GM12878 (cell line): ENCODE data around the gene LRRC41. TPM values are rescaled to one million over a fixed set of nuclear protein-coding genes. Genes with fewer than 3 reads are reported as not detected.
"Not testable (repeated sequence)": the region's sequence is repeated elsewhere in the genome, so short reads cannot be mapped to it uniquely, and the experiment has no call there.

Experiments
- ATAC-seq: fragments of 200-7000 bp; cut with Tn5 transposase; 3 replicates; pipeline ENCODE4 v1.9.1; 2020; ENCODE audit warnings: mild to moderate bottlenecking, moderate library complexity
- BruUV-seq: library from RNA; stranded (reverse); fragments of 400-500 nt; replicated peaks from 2 replicates; lab custom pipeline; 2021; lab: Mats Ljungman, UMichigan
- CTCF ChIA-PET: fragments of 300-600 bp; sonication (Branson Sonifier 250); formaldehyde crosslinking; extraction: SDS; loops from one replicate; lab custom pipeline; 2021; ENCODE audit warnings: inconsistent platforms; lab: Yijun Ruan, JAX
- POLR2A ChIA-PET: fragments of 350-600 bp; formaldehyde crosslinking; extraction: SDS; loops from one replicate; lab custom pipeline; 2021; ENCODE audit warnings: inconsistent platforms; lab: Charles Lee
- RAD21 ChIA-PET: fragments of 300-600 bp; sonication (Branson Sonifier 250); formaldehyde crosslinking; loops from one replicate; lab custom pipeline; 2023; ENCODE audit warnings: antibody characterized with exemption; ENCODE audit not compliant: unreplicated experiment; lab: Charles Lee
- SMC1A ChIA-PET: fragments of 300-600 bp; sonication (Branson Sonifier 250); formaldehyde crosslinking; loops from one replicate; lab custom pipeline; 2023; ENCODE audit not compliant: unreplicated experiment, uncharacterized antibody; lab: Charles Lee
- DNase-seq: peaks from one replicate; pipeline ENCODE4 v3.0.0-alpha.2; 2011; ENCODE audit warnings: low read depth, low spot score
- FAIRE-seq: peaks from 3 replicates; lab custom pipeline; 2011; peaks lifted over from hg19 to GRCh38; lab: Jason Lieb, UNC
- H2AFZ ChIP-seq: 2 replicates; pipeline ENCODE4 v1.6.0; 2011; ENCODE audit warnings: low read depth, low read length, control low read depth; ENCODE audit not compliant: control insufficient read depth
- H3K27ac ChIP-seq: 2 replicates; pipeline ENCODE4 v1.5.1; 2011; ENCODE audit warnings: control low read depth; ENCODE audit not compliant: control insufficient read depth, insufficient read depth
- H3K27me3 ChIP-seq, 2 experiments: replicated peaks in 1 of 2; 2 replicates each; pipeline versions ENCODE4 v1.6.0 to v1.6.1; 2011; ENCODE audit warnings: low read length in 1 of 2; ENCODE audit not compliant: control insufficient read depth in 2 of 2, insufficient read depth in 2 of 2
- H3K36me3 ChIP-seq, 2 experiments: 2 replicates each; pipeline ENCODE4 v1.5.1; 2011; ENCODE audit warnings: low read length in 1 of 2; ENCODE audit not compliant: control insufficient read depth in 2 of 2, insufficient read depth in 2 of 2
- H3K4me1 ChIP-seq: 2 replicates; pipeline ENCODE4 v1.6.1; 2011; ENCODE audit warnings: mild to moderate bottlenecking, low read length, moderate library complexity, mixed read lengths; ENCODE audit not compliant: control insufficient read depth, insufficient read depth
- H3K4me2 ChIP-seq: 2 replicates; pipeline ENCODE4 v1.6.0; 2011; ENCODE audit warnings: control low read depth; ENCODE audit not compliant: control insufficient read depth, insufficient read depth
- H3K4me3 ChIP-seq: fragments of 200-600 bp; sonication (generic); 2 replicates; pipeline ENCODE4 v1.5.1; 2016
- H3K79me2 ChIP-seq: 2 replicates; pipeline ENCODE4 v1.6.0; 2011; ENCODE audit warnings: low read length; ENCODE audit not compliant: control insufficient read depth, insufficient read depth
- H3K9ac ChIP-seq: 2 replicates; pipeline ENCODE4 v1.8.0; 2011; ENCODE audit warnings: low read length, control low read depth, mixed read lengths; ENCODE audit not compliant: control insufficient read depth, insufficient read depth
- H3K9me3 ChIP-seq: replicated peaks from 3 replicates; pipeline ENCODE4 v1.5.1; 2011; ENCODE audit warnings: mild to moderate bottlenecking, low read length; ENCODE audit not compliant: control insufficient read depth, insufficient read depth
- H4K20me1 ChIP-seq: 2 replicates; pipeline ENCODE4 v1.6.0; 2011; ENCODE audit not compliant: control insufficient read depth, insufficient read depth
- WGBS: methylation state at CpG from one replicate; pipeline ENCODE4 v1.1.6; 2016; ENCODE audit warnings: low lambda C conversion rate; ENCODE audit not compliant: insufficient replicate concordance, insufficient coverage; ENCODE audit errors: missing lambda C conversion rate; 5-methylcytosine and 5-hydroxymethylcytosine counted together
- in situ Hi-C: fragments of 300-500 bp; cut with MboI; formaldehyde crosslinking; loops from 9 replicates; pipeline ENCODE4 v1.14.3; 2018; ENCODE audit warnings: mixed read lengths
- intact Hi-C: fragments of 100-400 bp; cut with micrococcal nuclease; formaldehyde crosslinking; loops from one replicate; pipeline ENCODE4 v1.14.2; 2022; ENCODE audit not compliant: unreplicated experiment
- polyA plus RNA-seq, 11 experiments: library from polyadenylated mRNA; depleted of rRNA in 4 of 11; unstranded in 6 of 11; stranded (reverse) in 5 of 11; fragments of >200 nt; fragmentation: Nextera tagmentation in 4 of 11; fragmentation: Illumina TruSeq in 1 of 11; extraction: Ambion mirVana in 4 of 11; extraction: Trizol in 1 of 11; gene quantifications; 1 replicate in 1 of 11; 2 replicates in 10 of 11; pipeline versions ENCODE4 v1.2.1 to v1.2.3, GENCODE V29; 2011 to 2016; ENCODE audit warnings: inconsistent platforms in 2 of 11, missing spikeins in 2 of 11, low read depth in 1 of 11
- total RNA-seq, 4 experiments: library from RNA; depleted of rRNA in 3 of 4; stranded (reverse); fragments of >200 nt in 3 of 4; fragmentation: Illumina TruSeq in 1 of 4; extraction: Trizol in 1 of 4; gene quantifications; 2 replicates each; pipeline versions ENCODE4 v1.2.1 to v1.2.3, GENCODE V29; 2013 to 2021

The LRRC41 gene
- total and polyA plus RNA-seq, 10 of the 15 experiments (the other 5 are each of a cell fraction or from before 2014, with no cell fraction given) = 12.0 to 79.9 (median 48.5) TPM

GRCh38 chr1:46231231-46231630 lies 72.2 kb downstream of the LRRC41 start:
- ChIA-PET RAD21 (interaction anchor here (1.0 to 2.4 kb wide), 2 partner anchors 8 to 10 kb away, joined by 4 to 7 read pairs; no protein-coding TSS in a partner anchor), POLR2A (interaction anchor here (0.7 kb wide), 1 partner anchor 9 kb away, joined by 4 read pairs; no protein-coding TSS in a partner anchor), CTCF (interaction anchor here (1.2 to 2.5 kb wide), 4 partner anchors 7 to 16 kb away, joined by 4 to 22 read pairs (median 6); partner anchors contain the start of gene RAD54L), SMC1A (interaction anchor here (0.6 to 2.3 kb wide), 3 partner anchors 8 to 247 kb away, joined by 3 to 10 read pairs (median 3); no protein-coding TSS in a partner anchor)
- H3K9me3 ChIP-seq, DNase-seq, H3K36me3 ChIP-seq, H3K27ac ChIP-seq, H3K4me1 ChIP-seq, in situ Hi-C loops, H3K4me3 ChIP-seq, H4K20me1 ChIP-seq, BruUV-seq, FAIRE-seq, ATAC-seq, H2AFZ ChIP-seq, intact Hi-C loops, H3K79me2 ChIP-seq, H3K27me3 ChIP-seq, H3K9ac ChIP-seq, H3K4me2 ChIP-seq: not testable (repeated sequence)
- 95% methylated on average over 3 of the region's 3 CpGs for WGBS

Other genes with a start within 250 kb of the LRRC41 start
Only the 7 nearest of the 11 such genes appear.
- not detected in 2 replicates for gene P3R3URF, start 127.1 kb downstream of the LRRC41 start, total RNA-seq (2014; rRNA removed)
- gene P3R3URF, start 127.1 kb downstream of the LRRC41 start, total RNA-seq (2014; rRNA removed; fragmentation: Illumina TruSeq; extraction: Trizol) = not detected in 2 replicates
- gene P3R3URF, start 127.1 kb downstream of the LRRC41 start, total RNA-seq (2021) = not detected in 2 replicates
- not detected in 2 replicates for gene P3R3URF, start 127.1 kb downstream of the LRRC41 start, polyA plus RNA-seq (2011; rRNA removed)
- gene P3R3URF, start 127.1 kb downstream of the LRRC41 start, polyA plus RNA-seq (2014; fragmentation: Illumina TruSeq; extraction: Trizol) = not detected in 2 replicates
- not detected for gene P3R3URF, start 127.1 kb downstream of the LRRC41 start, polyA plus RNA-seq (2014; fragmentation: Nextera tagmentation; extraction: Ambion mirVana)
- not detected in 2 replicates for gene P3R3URF, start 127.1 kb downstream of the LRRC41 start, polyA plus RNA-seq (2014; rRNA removed)
- not detected for gene P3R3URF, start 127.1 kb downstream of the LRRC41 start, polyA plus RNA-seq (2016; fragmentation: Nextera tagmentation; extraction: Ambion mirVana)
- 25.5 and 29.0 TPM in 2 replicates for gene POMGNT1, start 105.2 kb downstream of the LRRC41 start, total RNA-seq (2014; rRNA removed)
- 23.4 and 24.7 TPM in 2 replicates for gene POMGNT1, start 105.2 kb downstream of the LRRC41 start, total RNA-seq (2014; rRNA removed; fragmentation: Illumina TruSeq; extraction: Trizol)
- 34.5 and 36.0 TPM in 2 replicates for gene POMGNT1, start 105.2 kb downstream of the LRRC41 start, total RNA-seq (2021)
- 21.7 and 30.0 TPM in 2 replicates for gene POMGNT1, start 105.2 kb downstream of the LRRC41 start, polyA plus RNA-seq (2011; rRNA removed)
- 16.0 and 25.2 TPM in 2 replicates for gene POMGNT1, start 105.2 kb downstream of the LRRC41 start, polyA plus RNA-seq (2014; fragmentation: Illumina TruSeq; extraction: Trizol)
- 10 to 100 TPM in 1 of 2 experiments, 1 to 10 TPM in 1; 8.6 to 29.0 TPM for gene POMGNT1, start 105.2 kb downstream of the LRRC41 start, polyA plus RNA-seq (2014; fragmentation: Nextera tagmentation; extraction: Ambion mirVana)
- gene POMGNT1, start 105.2 kb downstream of the LRRC41 start, polyA plus RNA-seq (2014; rRNA removed) = 30.4 and 32.5 TPM in 2 replicates
- 10 to 100 TPM; 32.6 to 35.2 TPM for gene POMGNT1, start 105.2 kb downstream of the LRRC41 start, polyA plus RNA-seq (2016; fragmentation: Nextera tagmentation; extraction: Ambion mirVana)
- 0.22 and 0.40 TPM in 2 replicates for gene LURAP1, start 100.3 kb downstream of the LRRC41 start, total RNA-seq (2014; rRNA removed)
- 0.13 and 0.18 TPM in 2 replicates for gene LURAP1, start 100.3 kb downstream of the LRRC41 start, total RNA-seq (2014; rRNA removed; fragmentation: Illumina TruSeq; extraction: Trizol)
- gene LURAP1, start 100.3 kb downstream of the LRRC41 start, total RNA-seq (2021) = 0.24 and 0.41 TPM in 2 replicates
- gene LURAP1, start 100.3 kb downstream of the LRRC41 start, polyA plus RNA-seq (2011; rRNA removed) = 0.03 TPM in 1 of 2 replicates, not detected in the other
- gene LURAP1, start 100.3 kb downstream of the LRRC41 start, polyA plus RNA-seq (2014; fragmentation: Illumina TruSeq; extraction: Trizol) = 0.06 and 0.24 TPM in 2 replicates
- under 1 TPM; 0.03 to 0.05 TPM for gene LURAP1, start 100.3 kb downstream of the LRRC41 start, polyA plus RNA-seq (2014; fragmentation: Nextera tagmentation; extraction: Ambion mirVana)
- 0.20 and 0.50 TPM in 2 replicates for gene LURAP1, start 100.3 kb downstream of the LRRC41 start, polyA plus RNA-seq (2014; rRNA removed)
- under 1 TPM; 0.09 to 0.19 TPM for gene LURAP1, start 100.3 kb downstream of the LRRC41 start, polyA plus RNA-seq (2016; fragmentation: Nextera tagmentation; extraction: Ambion mirVana)
- gene RAD54L, start 55.9 kb downstream of the LRRC41 start, total RNA-seq (2014; rRNA removed) = 15.8 TPM in 2 replicates
- 12.4 and 12.9 TPM in 2 replicates for gene RAD54L, start 55.9 kb downstream of the LRRC41 start, total RNA-seq (2014; rRNA removed; fragmentation: Illumina TruSeq; extraction: Trizol)
- 34.0 and 34.7 TPM in 2 replicates for gene RAD54L, start 55.9 kb downstream of the LRRC41 start, total RNA-seq (2021)
- 8.9 and 17.6 TPM in 2 replicates for gene RAD54L, start 55.9 kb downstream of the LRRC41 start, polyA plus RNA-seq (2011; rRNA removed)
- 26.5 and 35.5 TPM in 2 replicates for gene RAD54L, start 55.9 kb downstream of the LRRC41 start, polyA plus RNA-seq (2014; fragmentation: Illumina TruSeq; extraction: Trizol)
- gene RAD54L, start 55.9 kb downstream of the LRRC41 start, polyA plus RNA-seq (2014; fragmentation: Nextera tagmentation; extraction: Ambion mirVana) = 10 to 100 TPM; 15.8 to 26.1 TPM
- 21.1 and 24.5 TPM in 2 replicates for gene RAD54L, start 55.9 kb downstream of the LRRC41 start, polyA plus RNA-seq (2014; rRNA removed)
- gene RAD54L, start 55.9 kb downstream of the LRRC41 start, polyA plus RNA-seq (2016; fragmentation: Nextera tagmentation; extraction: Ambion mirVana) = 10 to 100 TPM; 51.5 to 54.2 TPM
- gene UQCRH, start 82 bp upstream of the LRRC41 start, total RNA-seq (2014; rRNA removed) = 522 and 625 TPM in 2 replicates
- 582 and 603 TPM in 2 replicates for gene UQCRH, start 82 bp upstream of the LRRC41 start, total RNA-seq (2014; rRNA removed; fragmentation: Illumina TruSeq; extraction: Trizol)
- gene UQCRH, start 82 bp upstream of the LRRC41 start, total RNA-seq (2021) = 363 and 392 TPM in 2 replicates
- 1,782 and 2,485 TPM in 2 replicates for gene UQCRH, start 82 bp upstream of the LRRC41 start, polyA plus RNA-seq (2011; rRNA removed)
- 612 and 665 TPM in 2 replicates for gene UQCRH, start 82 bp upstream of the LRRC41 start, polyA plus RNA-seq (2014; fragmentation: Illumina TruSeq; extraction: Trizol)
- 1,000 to 10,000 TPM; 1,451 to 1,539 TPM for gene UQCRH, start 82 bp upstream of the LRRC41 start, polyA plus RNA-seq (2014; fragmentation: Nextera tagmentation; extraction: Ambion mirVana)
- gene UQCRH, start 82 bp upstream of the LRRC41 start, polyA plus RNA-seq (2014; rRNA removed) = 516 and 647 TPM in 2 replicates
- 100 to 1,000 TPM; 574 to 652 TPM for gene UQCRH, start 82 bp upstream of the LRRC41 start, polyA plus RNA-seq (2016; fragmentation: Nextera tagmentation; extraction: Ambion mirVana)
- 27.7 and 31.0 TPM in 2 replicates for gene NSUN4, start 37.2 kb upstream of the LRRC41 start, total RNA-seq (2014; rRNA removed)
- gene NSUN4, start 37.2 kb upstream of the LRRC41 start, total RNA-seq (2014; rRNA removed; fragmentation: Illumina TruSeq; extraction: Trizol) = 24.9 and 25.3 TPM in 2 replicates
- gene NSUN4, start 37.2 kb upstream of the LRRC41 start, total RNA-seq (2021) = 31.4 and 31.8 TPM in 2 replicates
- 62.7 and 80.2 TPM in 2 replicates for gene NSUN4, start 37.2 kb upstream of the LRRC41 start, polyA plus RNA-seq (2011; rRNA removed)
- 24.4 and 31.1 TPM in 2 replicates for gene NSUN4, start 37.2 kb upstream of the LRRC41 start, polyA plus RNA-seq (2014; fragmentation: Illumina TruSeq; extraction: Trizol)
- gene NSUN4, start 37.2 kb upstream of the LRRC41 start, polyA plus RNA-seq (2014; fragmentation: Nextera tagmentation; extraction: Ambion mirVana) = 10 to 100 TPM; 22.1 to 26.6 TPM
- gene NSUN4, start 37.2 kb upstream of the LRRC41 start, polyA plus RNA-seq (2014; rRNA removed) = 30.1 and 36.0 TPM in 2 replicates
- gene NSUN4, start 37.2 kb upstream of the LRRC41 start, polyA plus RNA-seq (2016; fragmentation: Nextera tagmentation; extraction: Ambion mirVana) = 10 to 100 TPM; 25.4 to 29.2 TPM
- gene FAAH, start 90.7 kb upstream of the LRRC41 start, total RNA-seq (2014; rRNA removed) = 0.98 and 1.4 TPM in 2 replicates
- 0.22 TPM in 1 of 2 replicates, not detected in the other for gene FAAH, start 90.7 kb upstream of the LRRC41 start, total RNA-seq (2014; rRNA removed; fragmentation: Illumina TruSeq; extraction: Trizol)
- gene FAAH, start 90.7 kb upstream of the LRRC41 start, total RNA-seq (2021) = 0.72 and 0.77 TPM in 2 replicates
- 1.7 and 2.5 TPM in 2 replicates for gene FAAH, start 90.7 kb upstream of the LRRC41 start, polyA plus RNA-seq (2011; rRNA removed)
- 0.11 and 0.37 TPM in 2 replicates for gene FAAH, start 90.7 kb upstream of the LRRC41 start, polyA plus RNA-seq (2014; fragmentation: Illumina TruSeq; extraction: Trizol)
- under 1 TPM in 1 of 2 experiments, not detected in 1; 0.07 TPM for gene FAAH, start 90.7 kb upstream of the LRRC41 start, polyA plus RNA-seq (2014; fragmentation: Nextera tagmentation; extraction: Ambion mirVana)
- 0.52 and 0.64 TPM in 2 replicates for gene FAAH, start 90.7 kb upstream of the LRRC41 start, polyA plus RNA-seq (2014; rRNA removed)
- under 1 TPM; 0.51 to 0.69 TPM for gene FAAH, start 90.7 kb upstream of the LRRC41 start, polyA plus RNA-seq (2016; fragmentation: Nextera tagmentation; extraction: Ambion mirVana)